Left lung (tissue), 10 donors: Measurements from ENCODE around the gene NOTCH3. TPM values are rescaled to one million over a fixed set of nuclear protein-coding genes. Genes with fewer than 3 reads are reported as not detected.

Experiments used
- ATAC-seq: fragments of 200-7000 bp; cut with Tn5 transposase; one replicate; pipeline ENCODE4 v1.9.1; 2020; ENCODE audit warnings: moderate library complexity
- DNase-seq, 4 donors: peaks; one replicate each; pipeline ENCODE4 v3.0.0-alpha.2; 2013 to 2020
- H3K27ac ChIP-seq, 2 donors: fragments of 200-600 bp; sonication (generic) in 1 of 2; one replicate each; pipeline versions ENCODE4 v1.5.0 to v1.8.0; 2020 to 2021
- H3K27me3 ChIP-seq, 2 donors: fragments of 200-600 bp; sonication (generic) in 1 of 2; one replicate each; pipeline versions ENCODE4 v1.5.0 to v1.8.0; 2020 to 2021
- H3K36me3 ChIP-seq, 2 donors: fragments of 200-600 bp; sonication (generic) in 1 of 2; one replicate each; pipeline versions ENCODE4 v1.5.0 to v1.8.0; 2020 to 2021
- H3K4me1 ChIP-seq, 2 donors: fragments of 200-600 bp; one replicate each; pipeline ENCODE4 v1.8.0; 2021
- H3K4me3 ChIP-seq, 2 donors: fragments of 200-600 bp; sonication (generic) in 1 of 2; one replicate each; pipeline versions ENCODE4 v1.5.0 to v1.8.0; 2020 to 2021; ENCODE audit warnings: mild to moderate bottlenecking in 1 of 2
- H3K9me3 ChIP-seq, 2 donors: fragments of 200-600 bp; sonication (generic) in 1 of 2; one replicate each; pipeline versions ENCODE4 v1.5.0 to v1.8.0; 2020 to 2021
- CTCF ChIP-seq, 2 donors: fragments of 200-600 bp; sonication (generic) in 1 of 2; IDR thresholded peaks; one replicate each; pipeline versions ENCODE4 v1.5.0 to v1.8.0; 2021; ENCODE audit warnings: antibody characterized with exemption in 2 of 2
- intact Hi-C, 2 donors: fragments of 100-400 bp; cut with DNase I; formaldehyde crosslinking; loops; one replicate each; pipeline versions ENCODE4 v1.11.2 to v1.14.2; 2022
- polyA plus RNA-seq, 6 donors: library from polyadenylated mRNA; unstranded; fragments of 120-200 nt; gene quantifications; one replicate each; pipeline ENCODE4 v1.2.1, GENCODE V29; 2013; ENCODE audit not compliant: insufficient read length in 6 of 6
- total RNA-seq, 2 donors: library from RNA; stranded (reverse); fragmentation: NEBNext Ultra II Directional; extraction: Animal tissue kit (Norgen Biotek cat#: 25700); gene quantifications; one replicate each; pipeline ENCODE4 v1.2.1, GENCODE V29; 2021
- donor health status: DM: no; HTN: yes; CAD: no.
- donor health status: DM: no; HTN: no; CAD: no.

NOTCH3 gene
- total and polyA plus RNA-seq, 8 donors, result 73.2 to 130 (median 107) TPM

DNA sequence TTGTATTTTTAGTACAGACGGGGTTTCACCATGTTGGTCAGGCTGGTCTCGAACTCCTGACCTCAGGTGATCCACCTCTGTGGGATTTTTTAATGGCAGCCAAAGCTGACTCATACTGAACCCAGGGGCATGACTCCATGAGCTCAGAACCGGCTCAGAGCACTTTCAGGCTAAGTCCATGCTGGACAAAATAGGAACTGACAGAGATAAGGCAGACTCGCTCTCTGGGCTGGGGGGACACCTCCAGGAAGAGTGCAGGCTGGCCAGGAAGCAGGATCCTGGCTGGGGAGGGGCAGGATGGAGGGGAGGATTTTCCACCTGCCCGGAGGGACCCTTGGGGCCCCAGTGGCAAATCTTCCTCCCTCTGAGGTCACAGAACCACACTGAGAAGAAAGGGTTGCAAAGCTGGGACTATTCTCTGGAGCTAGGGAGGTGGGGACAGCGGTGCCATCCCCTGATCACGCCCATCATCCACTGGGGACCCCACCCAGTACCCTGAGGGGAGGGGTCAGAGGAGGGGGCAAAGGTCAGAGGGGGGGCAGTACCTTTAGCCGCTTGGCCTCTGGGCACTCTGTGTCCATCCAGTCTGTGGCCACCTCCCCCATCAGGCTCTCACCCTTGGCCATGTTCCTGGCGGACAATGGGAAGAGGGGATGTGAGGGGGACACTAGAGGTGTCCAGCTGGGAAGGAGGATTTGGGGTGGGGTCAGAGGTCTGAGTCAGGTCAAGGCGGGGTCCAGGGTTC, 31.1 kb downstream of the NOTCH3 start:
- no peak for ATAC-seq

DNA sequence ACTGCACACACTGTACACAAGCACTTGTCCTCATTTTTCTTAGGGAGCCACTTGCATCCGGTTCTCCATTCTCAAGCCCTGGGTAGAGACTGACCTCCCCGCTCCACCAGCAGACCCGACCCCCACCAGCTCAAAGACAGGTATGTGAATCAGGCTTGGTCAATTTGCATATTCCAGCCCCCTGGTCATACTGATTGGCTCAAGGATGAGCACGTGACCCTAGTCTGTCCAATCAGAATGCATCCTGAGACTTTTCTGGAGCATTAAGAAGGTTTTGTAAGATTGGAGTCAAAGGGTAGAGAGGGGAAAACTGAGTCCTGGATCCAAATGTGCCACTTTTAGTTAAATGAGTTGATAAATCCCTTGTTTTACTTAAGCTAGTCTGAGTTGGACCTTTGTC, 34.1 kb downstream of the NOTCH3 start:
- no peaks in the 10 kb centered on the region for H3K4me1 ChIP-seq
- ATAC-seq (no peak), DNase-seq (no peak)
- intact Hi-C loops, result no loop called here
- no peaks in the 10 kb centered on the region for H3K27me3 ChIP-seq
- no peak overlapping the region for H3K4me3 ChIP-seq
- H3K36me3 ChIP-seq, result peaks cover 0 to 22% of the 10 kb centered on the region in 2 donors
- peaks cover 0 to 22% of the 10 kb centered on the region in 2 donors for H3K9me3 ChIP-seq
- no peak for TF ChIP-seq CTCF (IDR thresholded peaks at IDR 0.05)
- no peak overlapping the region for H3K27ac ChIP-seq

More for the DNA sequence above, 31.1 kb downstream of the NOTCH3 start:
- no peak for TF ChIP-seq CTCF (IDR thresholded peaks at IDR 0.05)
- Histone ChIP-seq H3K4me3 (no peak overlapping the region), H3K36me3 (peaks cover 0 to 20% of the 10 kb centered on the region in 2 donors), H3K4me1 (no peaks in the 10 kb centered on the region), H3K27ac (no peak overlapping the region), H3K9me3 (peaks cover 0 to 21% of the 10 kb centered on the region in 2 donors), H3K27me3 (no peaks in the 10 kb centered on the region)
- intact Hi-C loops, result no loop called here
- DNase-seq, result no peak

DNA sequence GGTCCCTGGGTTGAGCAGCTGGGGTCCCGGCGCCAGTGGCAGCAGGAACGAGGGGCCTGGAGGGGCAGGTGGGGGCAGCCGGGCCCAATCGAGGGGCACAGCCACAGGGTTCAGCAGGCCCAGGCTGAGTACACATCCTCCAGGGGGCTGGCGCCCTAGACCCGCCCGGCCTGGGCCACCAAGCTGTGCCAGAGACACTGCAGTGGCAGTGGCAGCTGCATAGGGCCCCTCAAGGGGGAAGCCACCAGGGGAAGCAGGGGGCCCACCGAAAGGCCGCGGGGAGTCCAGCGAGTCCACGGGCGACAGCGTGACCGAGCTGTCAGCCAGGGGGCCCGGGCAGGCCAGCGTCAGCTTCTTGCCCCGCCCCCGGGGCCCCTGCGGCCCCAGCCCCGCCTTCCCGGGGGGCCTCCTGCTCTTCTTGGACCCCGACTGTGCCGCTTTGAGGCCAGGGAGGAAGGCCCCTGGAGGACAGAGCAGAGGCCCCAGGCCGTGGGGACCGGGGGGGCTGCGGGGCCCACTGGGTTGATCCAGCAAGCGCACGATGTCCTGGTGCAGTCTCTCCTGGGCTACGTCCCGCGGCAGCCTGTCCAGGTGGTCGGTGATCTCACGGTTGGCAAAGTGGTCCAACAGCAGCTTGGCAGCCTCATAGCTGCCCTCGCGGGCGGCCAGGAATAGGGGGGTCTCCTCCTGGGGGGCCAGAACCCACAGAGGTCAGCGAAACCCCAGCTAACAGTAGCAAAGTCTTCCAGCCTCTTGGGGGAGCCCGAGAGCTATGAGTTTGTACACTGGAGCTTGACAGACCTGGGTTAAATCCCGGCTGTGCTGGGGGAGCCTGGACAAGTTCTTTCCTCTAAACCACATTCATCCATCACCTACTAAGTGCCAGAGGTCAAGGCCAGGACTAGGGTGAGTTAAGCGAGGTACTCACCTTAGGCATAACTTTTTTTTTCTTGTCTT, 39.5 kb downstream of the NOTCH3 start:
- Histone ChIP-seq H3K36me3 (peaks cover 0 to 16% of the 10 kb centered on the region in 2 donors), H3K4me1 (no peaks in the 10 kb centered on the region), H3K27me3 (no peaks in the 10 kb centered on the region), H3K9me3 (peaks cover 0 to 22% of the 10 kb centered on the region in 2 donors), H3K4me3 (no peak overlapping the region), H3K27ac (no peak overlapping the region)
- intact Hi-C loops, result no loop called here
- no peak for TF ChIP-seq CTCF (IDR thresholded peaks at IDR 0.05)
- ATAC-seq (no peak), DNase-seq (no peak)

DNA sequence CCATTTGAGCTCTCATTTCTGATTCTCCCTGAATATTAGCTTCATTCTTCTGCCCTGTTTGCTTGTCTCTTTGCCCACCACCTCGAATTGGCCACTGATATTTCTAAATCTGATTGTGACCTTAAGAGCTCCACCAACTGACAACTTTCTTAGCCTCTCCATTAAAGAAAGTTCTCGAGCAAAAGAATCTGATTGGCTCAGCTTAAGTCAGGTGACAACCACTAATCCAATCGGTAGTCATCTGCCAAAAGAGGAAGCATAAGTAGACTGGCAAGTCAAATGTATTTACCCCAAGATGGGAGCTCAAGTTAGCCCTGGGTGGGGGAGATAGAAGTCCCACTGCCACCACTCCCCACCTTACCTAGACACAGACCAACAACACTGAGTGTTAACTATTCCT, 41.5 kb downstream of the NOTCH3 start:
- H3K27me3 ChIP-seq, result no peaks in the 10 kb centered on the region
- H3K4me3 ChIP-seq, result no peak overlapping the region
- peaks cover 0 to 11% of the 10 kb centered on the region in 2 donors for H3K9me3 ChIP-seq
- no peaks in the 10 kb centered on the region for H3K36me3 ChIP-seq
- no peak for ATAC-seq
- no peak overlapping the region for H3K27ac ChIP-seq
- intact Hi-C loops, result no loop called here
- TF ChIP-seq CTCF (IDR thresholded peaks at IDR 0.05), result no peak
- H3K4me1 ChIP-seq, result no peaks in the 10 kb centered on the region
- DNase-seq, result no peak

DNA sequence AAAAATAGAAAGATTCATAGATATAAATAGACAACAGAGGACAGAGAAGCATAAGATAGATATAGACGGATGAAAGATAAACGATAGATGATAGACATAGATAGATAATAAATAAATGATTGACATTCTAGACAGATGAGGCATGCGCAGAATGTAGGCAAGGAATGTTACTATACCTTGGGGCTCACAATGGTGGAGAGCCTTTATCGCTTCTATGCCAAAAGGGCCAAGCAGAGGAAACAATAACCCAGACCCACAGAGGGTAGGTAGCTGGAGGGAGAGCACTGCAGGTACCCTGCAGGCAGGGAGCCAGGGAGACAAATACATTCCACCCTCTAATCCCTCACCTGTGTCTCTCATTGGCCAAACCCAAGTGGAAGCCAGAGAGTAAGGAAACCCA, 44.4 kb downstream of the NOTCH3 start:
- TF ChIP-seq CTCF (IDR thresholded peaks at IDR 0.05), result no peak
- Histone ChIP-seq H3K9me3 (peaks cover 0 to 11% of the 10 kb centered on the region in 2 donors), H3K27ac (no peak overlapping the region), H3K27me3 (no peaks in the 10 kb centered on the region), H3K36me3 (no peaks in the 10 kb centered on the region), H3K4me1 (no peaks in the 10 kb centered on the region), H3K4me3 (no peak overlapping the region)
- no peak for ATAC-seq
- no peak for DNase-seq
- intact Hi-C loops, result no loop called here
